KOPT-K1 (cell line): Measurements from ENCODE around the gene INHA.

ENCODE experiments used
- H3K27ac ChIP-seq: fragments of 200-600 bp; sonication (generic); 2 replicates; pipeline ENCODE4 v1.5.1; 2016; ENCODE audit warnings: antibody characterized with exemption, mild to moderate bottlenecking, low read depth, low read length; ENCODE audit not compliant: poor library complexity, severe bottlenecking
- H3K36me3 ChIP-seq: fragments of 200-600 bp; sonication (generic); 2 replicates; pipeline ENCODE4 v1.5.1; 2017; ENCODE audit warnings: antibody characterized with exemption, mild to moderate bottlenecking, low read length, moderate library complexity; ENCODE audit not compliant: insufficient read depth
- H3K9me3 ChIP-seq: fragments of 200-600 bp; sonication (generic); 2 replicates; pipeline ENCODE4 v1.5.1; 2017; ENCODE audit warnings: antibody characterized with exemption, low read length, mild to moderate bottlenecking; ENCODE audit not compliant: insufficient read depth, poor library complexity, severe bottlenecking

Gene INHA

GRCh38 chr2:219549619-219550018 lies 22.5 kb upstream of the INHA start:
- no peak overlapping the region for H3K27ac ChIP-seq
- no peaks in the 10 kb centered on the region for H3K36me3 ChIP-seq
- H3K9me3 ChIP-seq = no peaks in the 10 kb centered on the region

- Histone ChIP-seq H3K27ac (no peak overlapping the region), H3K36me3 (no peaks in the 10 kb centered on the region), H3K9me3 (no peaks in the 10 kb centered on the region)
Measured at GRCh38 chr2:219551441-219552381, 20.4 kb upstream of the INHA start.

GRCh38 chr2:219552382-219553167 lies 19.5 kb upstream of the INHA start:
- Histone ChIP-seq H3K9me3 (no peaks in the 10 kb centered on the region), H3K27ac (no peak overlapping the region), H3K36me3 (no peaks in the 10 kb centered on the region)

- H3K27ac ChIP-seq = no peak overlapping the region
- H3K9me3 ChIP-seq = no peaks in the 10 kb centered on the region
- no peaks in the 10 kb centered on the region for H3K36me3 ChIP-seq
Measured at GRCh38 chr2:219553168-219553417, 19.0 kb upstream of the INHA start.

GRCh38 chr2:219553463-219553963 lies 18.6 kb upstream of the INHA start:
- H3K9me3 ChIP-seq = no peaks in the 10 kb centered on the region
- H3K27ac ChIP-seq = no peak overlapping the region
- no peaks in the 10 kb centered on the region for H3K36me3 ChIP-seq

GRCh38 chr2:219554350-219554749 lies 17.8 kb upstream of the INHA start:
- H3K27ac ChIP-seq = no peak overlapping the region
- H3K9me3 ChIP-seq = no peaks in the 10 kb centered on the region
- H3K36me3 ChIP-seq = no peaks in the 10 kb centered on the region

GRCh38 chr2:219555956-219556355 lies 16.2 kb upstream of the INHA start:
- Histone ChIP-seq H3K9me3 (no peaks in the 10 kb centered on the region), H3K36me3 (no peaks in the 10 kb centered on the region), H3K27ac (no peak overlapping the region)

GRCh38 chr2:219556413-219556812 lies 15.7 kb upstream of the INHA start:
- no peaks in the 10 kb centered on the region for H3K9me3 ChIP-seq
- H3K36me3 ChIP-seq = no peaks in the 10 kb centered on the region
- no peak overlapping the region for H3K27ac ChIP-seq

- H3K9me3 ChIP-seq = no peaks in the 10 kb centered on the region
- H3K36me3 ChIP-seq = no peaks in the 10 kb centered on the region
- H3K27ac ChIP-seq = no peak overlapping the region
Measured at GRCh38 chr2:219557320-219557719, 14.8 kb upstream of the INHA start.

- H3K36me3 ChIP-seq = no peaks in the 10 kb centered on the region
- no peaks in the 10 kb centered on the region for H3K9me3 ChIP-seq
- H3K27ac ChIP-seq = no peak overlapping the region
Measured at GRCh38 chr2:219557791-219558785, 14.0 kb upstream of the INHA start.

- no peaks in the 10 kb centered on the region for H3K9me3 ChIP-seq
- H3K36me3 ChIP-seq = no peaks in the 10 kb centered on the region
- no peak overlapping the region for H3K27ac ChIP-seq
Measured at GRCh38 chr2:219559156-219559915, 12.8 kb upstream of the INHA start.

GRCh38 chr2:219560037-219560892 lies 11.8 kb upstream of the INHA start:
- Histone ChIP-seq H3K27ac (no peak overlapping the region), H3K9me3 (no peaks in the 10 kb centered on the region), H3K36me3 (no peaks in the 10 kb centered on the region)

- no peaks in the 10 kb centered on the region for H3K9me3 ChIP-seq
- H3K27ac ChIP-seq = no peak overlapping the region
- no peaks in the 10 kb centered on the region for H3K36me3 ChIP-seq
Measured at GRCh38 chr2:219560893-219561178, 11.3 kb upstream of the INHA start.
